Right lobe of liver (tissue), 6 donors: Measurements from ENCODE around the gene SRRM3. TPM values are rescaled to one million over a fixed set of nuclear protein-coding genes. Genes with fewer than 3 reads are reported as not detected.
"Not testable (repeated sequence)": the region's sequence is repeated elsewhere in the genome, so short reads cannot be mapped to it uniquely, and the experiment has no call there.

Experiments used
- ATAC-seq, 4 donors: fragments of 200-7000 bp; cut with Tn5 transposase; one replicate each; pipeline ENCODE4 v1.9.1; 2020; ENCODE audit warnings: mild to moderate bottlenecking in 4 of 4, moderate library complexity in 4 of 4
- DNase-seq, 3 donors: peaks; one replicate each; pipeline ENCODE4 v3.0.0-alpha.2; 2020
- H3K27ac ChIP-seq, 3 donors: fragments of 200-600 bp; one replicate each; pipeline ENCODE4 v1.8.0; 2022
- H3K27me3 ChIP-seq, 2 donors: fragments of 200-600 bp; one replicate each; pipeline ENCODE4 v1.8.0; 2022
- H3K36me3 ChIP-seq, 4 donors: fragments of 200-600 bp; sonication (generic) in 1 of 4; one replicate each; pipeline versions ENCODE4 v1.5.1 to v1.8.0; 2017 to 2022; ENCODE audit warnings: control low read depth in 1 of 4
- H3K4me1 ChIP-seq, 4 donors: fragments of 200-600 bp; sonication (generic) in 1 of 4; one replicate each; pipeline versions ENCODE4 v1.5.1 to v1.8.0; 2017 to 2022; ENCODE audit warnings: control low read depth in 1 of 4
- H3K4me3 ChIP-seq, 3 donors: fragments of 200-600 bp; one replicate each; pipeline ENCODE4 v1.8.0; 2022
- H3K9me3 ChIP-seq, 4 donors: fragments of 200-600 bp; sonication (generic) in 1 of 4; one replicate each; pipeline versions ENCODE4 v1.5.1 to v1.8.0; 2017 to 2022; ENCODE audit warnings: control low read depth in 1 of 4
- POLR2A ChIP-seq: fragments of 450-650 bp; IDR thresholded peaks from one replicate; pipeline ENCODE4 v1.6.1; 2017; ENCODE audit warnings: antibody characterized with exemption, mild to moderate bottlenecking
- WGBS: methylation state at CpG from one replicate; pipeline ENCODE4 v1.1.6; 2018; ENCODE audit warnings: low coverage, low lambda C conversion rate; ENCODE audit not compliant: insufficient coverage; ENCODE audit errors: missing lambda C conversion rate; 5-methylcytosine and 5-hydroxymethylcytosine counted together
- intact Hi-C, 2 donors: fragments of 100-400 bp; cut with DNase I; formaldehyde crosslinking; loops; one replicate each; pipeline versions ENCODE4 v1.11.2 to v1.14.1; 2022
- total RNA-seq, 6 experiments: library from RNA; depleted of rRNA in 2 of 6; stranded (reverse); fragments of >200 nt in 2 of 6; fragmentation: NEBNext Ultra II Directional in 3 of 6; extraction: Animal tissue kit (Norgen Biotek cat#: 25700) in 3 of 6; gene quantifications; one replicate each; pipeline versions ENCODE4 v1.1.0 to v1.2.4, GENCODE V29; 2016 to 2023
- TF ChIP-seq, protein P1 (sequence below), 4 donors: fragments of 200-600 bp in 3 of 4; fragments of 450-650 bp in 1 of 4; IDR thresholded peaks; one replicate each; pipeline versions ENCODE4 v1.5.1 to v1.8.0; 2016 to 2022; ENCODE audit warnings: antibody characterized with exemption in 4 of 4, mild to moderate bottlenecking in 2 of 4
- donor health status: DM: no; HTN: yes; CAD: no.
- donor health status: DM: no; HTN: no; CAD: no.
- donor health status: DM: no; HTN: no; CAD: no.
- donor health status: DM: no; HTN: yes; CAD: no.
- donor health status: DM: no; HTN: yes; CAD: no.

SRRM3 gene
- total RNA-seq, 6 experiments from 2014 or later: 0.14 to 0.37 (median 0.19) TPM; not detected in 2

DNA sequence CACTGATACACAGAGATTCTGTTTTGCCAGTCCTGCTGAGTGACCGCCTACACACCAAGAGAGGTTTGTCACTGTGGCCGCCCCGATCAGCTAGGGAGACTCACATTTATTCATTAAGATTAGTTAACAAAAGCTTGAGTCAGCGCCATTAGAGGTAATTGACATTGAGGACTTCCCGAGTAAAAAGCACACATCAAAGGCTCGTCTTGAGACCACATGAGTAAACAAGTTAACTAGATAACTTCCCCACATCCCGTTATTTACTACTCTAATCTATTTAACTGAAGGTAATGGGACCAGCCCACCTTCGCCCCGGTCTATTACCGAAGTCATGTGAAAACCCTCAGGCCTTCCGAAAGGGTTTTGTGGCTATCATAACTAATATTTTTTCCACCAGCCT, 23.0 kb downstream of the SRRM3 start:
- no peak for DNase-seq
- H3K27me3 ChIP-seq: no peaks in the 10 kb centered on the region
- no peak for ATAC-seq
- no peaks in the 10 kb centered on the region for H3K4me1 ChIP-seq
- no peak overlapping the region for H3K27ac ChIP-seq
- intact Hi-C loops: no loop called here
- H3K4me3 ChIP-seq: no peak overlapping the region
- TF ChIP-seq POLR2A: no peak
- TF ChIP-seq, protein P1, sequence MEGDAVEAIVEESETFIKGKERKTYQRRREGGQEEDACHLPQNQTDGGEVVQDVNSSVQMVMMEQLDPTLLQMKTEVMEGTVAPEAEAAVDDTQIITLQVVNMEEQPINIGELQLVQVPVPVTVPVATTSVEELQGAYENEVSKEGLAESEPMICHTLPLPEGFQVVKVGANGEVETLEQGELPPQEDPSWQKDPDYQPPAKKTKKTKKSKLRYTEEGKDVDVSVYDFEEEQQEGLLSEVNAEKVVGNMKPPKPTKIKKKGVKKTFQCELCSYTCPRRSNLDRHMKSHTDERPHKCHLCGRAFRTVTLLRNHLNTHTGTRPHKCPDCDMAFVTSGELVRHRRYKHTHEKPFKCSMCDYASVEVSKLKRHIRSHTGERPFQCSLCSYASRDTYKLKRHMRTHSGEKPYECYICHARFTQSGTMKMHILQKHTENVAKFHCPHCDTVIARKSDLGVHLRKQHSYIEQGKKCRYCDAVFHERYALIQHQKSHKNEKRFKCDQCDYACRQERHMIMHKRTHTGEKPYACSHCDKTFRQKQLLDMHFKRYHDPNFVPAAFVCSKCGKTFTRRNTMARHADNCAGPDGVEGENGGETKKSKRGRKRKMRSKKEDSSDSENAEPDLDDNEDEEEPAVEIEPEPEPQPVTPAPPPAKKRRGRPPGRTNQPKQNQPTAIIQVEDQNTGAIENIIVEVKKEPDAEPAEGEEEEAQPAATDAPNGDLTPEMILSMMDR (IDR thresholded peaks at IDR 0.05): no peak
- WGBS: 20% methylated on average over 11 of the region's 11 CpGs
- H3K9me3 ChIP-seq: no peaks in the 10 kb centered on the region
- no peaks in the 10 kb centered on the region for H3K36me3 ChIP-seq

DNA sequence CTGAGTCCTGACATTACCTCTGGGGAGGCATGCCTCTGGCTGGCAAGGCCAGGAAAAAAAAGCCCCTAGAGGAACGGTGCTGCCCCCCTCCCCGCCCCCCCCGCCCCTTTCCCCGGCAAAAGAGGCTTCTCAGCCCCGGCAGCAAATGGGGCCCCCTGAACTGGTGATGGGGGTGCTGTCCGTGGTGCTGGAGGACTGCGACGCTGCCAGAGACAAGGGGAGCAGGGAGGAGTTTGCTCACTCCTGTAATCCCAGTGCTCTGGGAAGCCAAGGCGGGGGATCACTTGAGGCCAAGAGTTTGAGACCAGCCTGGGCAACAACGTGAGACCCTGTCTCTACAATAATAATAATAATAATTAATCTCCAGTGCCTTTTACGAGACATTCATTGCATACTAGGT, 23.7 kb downstream of the SRRM3 start:
- 10% methylated on average over 7 of the region's 11 CpGs for WGBS
- Histone ChIP-seq H3K9me3 (no peaks in the 10 kb centered on the region), H3K27me3 (no peaks in the 10 kb centered on the region), H3K4me3 (no peak overlapping the region), H3K4me1 (no peaks in the 10 kb centered on the region), H3K36me3 (no peaks in the 10 kb centered on the region), H3K27ac (no peak overlapping the region)
- peak in 3 of 4 donors; percentile 21 to 45 (median 24) for ATAC-seq
- TF ChIP-seq POLR2A: no peak
- TF ChIP-seq, protein P1 (IDR thresholded peaks at IDR 0.05): no peak
- intact Hi-C loops: no loop called here
- DNase-seq: no peak

DNA sequence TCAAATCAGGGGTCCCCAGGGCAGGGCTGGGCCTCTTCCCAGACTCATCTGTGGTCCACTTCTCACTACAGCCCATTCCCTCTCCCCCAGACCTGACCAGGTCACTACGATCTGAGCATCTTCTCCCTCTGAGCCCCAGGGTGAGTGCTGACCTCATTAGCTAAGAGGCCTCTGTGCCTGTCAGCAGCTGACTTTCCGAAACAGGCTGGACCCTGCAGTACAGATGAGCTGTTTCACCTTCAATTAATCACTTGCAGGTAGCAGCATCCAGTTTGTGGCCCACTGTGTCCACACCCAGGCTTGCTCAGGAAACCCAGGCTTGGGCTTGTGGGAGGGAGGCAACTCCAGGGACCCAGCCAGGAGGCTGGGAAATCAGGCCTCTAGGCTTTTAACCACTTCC, 24.3 kb downstream of the SRRM3 start:
- TF ChIP-seq, protein P1 (IDR thresholded peaks at IDR 0.05): no peak
- no peak for TF ChIP-seq POLR2A
- Histone ChIP-seq H3K4me3 (no peak overlapping the region), H3K27me3 (no peaks in the 10 kb centered on the region), H3K36me3 (no peaks in the 10 kb centered on the region), H3K27ac (no peak overlapping the region), H3K4me1 (no peaks in the 10 kb centered on the region), H3K9me3 (no peaks in the 10 kb centered on the region)
- ATAC-seq (no peak), DNase-seq (no peak)
- WGBS: 21% methylated on average over 2 of the region's 2 CpGs
- intact Hi-C loops: no loop called here

DNA sequence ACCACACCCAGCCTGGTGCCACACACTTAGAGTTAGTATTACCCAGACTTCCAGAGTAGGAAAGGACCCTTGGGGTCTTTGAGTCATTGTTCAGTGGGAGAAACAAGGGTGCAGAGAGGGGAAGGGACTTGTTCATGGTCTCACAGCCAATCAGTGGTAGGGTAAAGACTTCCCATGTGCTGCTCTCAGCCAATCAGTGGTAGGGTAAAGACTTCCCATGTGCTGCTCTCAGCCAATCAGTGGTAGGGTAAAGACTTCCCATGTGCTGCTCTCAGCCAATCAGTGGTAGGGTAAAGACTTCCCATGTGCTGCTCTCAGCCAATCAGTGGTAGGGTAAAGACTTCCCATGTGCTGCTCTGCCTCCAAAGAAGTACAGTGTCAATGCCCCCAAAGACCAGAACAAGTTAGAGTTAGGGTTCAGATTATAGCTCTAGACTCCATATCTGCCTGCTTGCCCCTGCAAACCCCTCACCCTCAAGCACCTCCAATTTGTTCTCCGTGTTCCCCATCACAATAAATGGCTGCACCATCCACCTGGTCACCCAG, 25.3 kb downstream of the SRRM3 start:
- DNase-seq, H3K36me3 ChIP-seq, H3K27ac ChIP-seq, H3K4me1 ChIP-seq, H3K4me3 ChIP-seq, H3K27me3 ChIP-seq, intact Hi-C loops, H3K9me3 ChIP-seq, ATAC-seq: not testable (repeated sequence)
- 29% methylated on average over 1 of the region's 1 CpG for WGBS

DNA sequence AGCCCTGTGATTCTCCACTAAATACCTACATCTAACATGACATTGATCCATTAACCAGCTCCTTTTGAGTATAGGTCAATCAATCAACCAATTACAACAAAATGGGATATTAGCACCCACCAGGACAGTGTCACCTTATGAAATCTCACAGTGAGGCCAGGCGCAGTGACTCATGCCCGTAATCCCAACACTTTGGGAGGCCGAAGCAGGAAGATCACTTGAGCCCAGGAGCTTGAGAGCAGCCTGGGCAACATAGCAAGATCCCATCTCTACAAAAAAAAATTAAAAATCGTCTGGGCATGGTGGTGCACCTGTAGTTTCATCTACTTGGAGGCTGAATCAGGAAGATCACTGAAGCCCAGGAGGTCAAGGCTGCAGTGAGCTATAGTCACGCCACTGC, 28.5 kb downstream of the SRRM3 start:
- Histone ChIP-seq H3K36me3 (no peaks in the 10 kb centered on the region), H3K4me1 (no peaks in the 10 kb centered on the region), H3K27ac (no peak overlapping the region), H3K9me3 (no peaks in the 10 kb centered on the region), H3K27me3 (peaks cover 0 to 4% of the 10 kb centered on the region in 2 donors), H3K4me3 (no peak overlapping the region)
- intact Hi-C loops: no loop called here
- TF ChIP-seq POLR2A: no peak
- TF ChIP-seq, protein P1 (IDR thresholded peaks at IDR 0.05): no peak
- no peak for DNase-seq
- ATAC-seq: no peak
- WGBS: 81% methylated on average over 5 of the region's 5 CpGs
